GM19035 (cell line): ENCODE data around the gene SYT5.
A peak's percentile ranks its signal among the peaks of the same experiment; 100 is the strongest.
"Not testable (repeated sequence)": the region's sequence is repeated elsewhere in the genome, so short reads cannot be mapped to it uniquely, and the experiment has no call there.

ENCODE experiments used
- ATAC-seq: cut with Tn5 transposase; IDR thresholded peaks from one replicate; pipeline ENCODE4 v1.9.1; 2021; ENCODE audit not compliant: unreplicated experiment

The SYT5 gene

GRCh38 chr19:55172318-55172717, 7.8 kb downstream of the SYT5 start:
- not testable (repeated sequence) for ATAC-seq

DNA sequence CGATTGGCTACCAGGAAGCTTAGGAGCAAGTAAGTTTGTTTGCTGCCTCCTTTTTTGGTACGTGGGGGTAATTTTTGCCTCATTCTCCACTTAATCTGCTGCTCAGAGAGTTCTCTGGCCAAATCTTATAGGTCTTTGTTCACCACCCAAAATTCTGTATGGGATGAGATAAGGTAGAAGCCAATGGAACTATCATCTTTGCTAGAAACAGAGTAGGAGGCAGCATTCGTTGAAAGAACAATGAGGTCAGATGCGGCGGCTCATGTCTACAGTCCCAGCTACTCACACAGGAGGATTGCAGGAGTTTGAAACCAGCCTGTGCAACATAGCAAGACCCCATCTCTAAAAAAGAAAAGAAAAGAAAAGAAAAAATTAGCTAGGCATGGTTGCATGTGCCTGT, 8.6 kb downstream of the SYT5 start:
- ATAC-seq: no peak

- no peak for ATAC-seq
Measured at GRCh38 chr19:55169136-55169535, 11.0 kb downstream of the SYT5 start.

- ATAC-seq: peak; percentile 77
Measured at GRCh38 chr19:55166530-55167268, 13.4 kb downstream of the SYT5 start, which contains the start of gene DNAAF3. TSS of gene DNAAF3 (minus strand) at chr19:55166613. CDS start at chr19:55166413, 200 bp downstream.

- no peak for ATAC-seq
Measured at GRCh38 chr19:55165952-55166529, 14.0 kb downstream of the SYT5 start.

- no peak for ATAC-seq
Measured at GRCh38 chr19:55161571-55162322, 18.3 kb downstream of the SYT5 start.

- no peak for ATAC-seq
Measured at GRCh38 chr19:55160986-55161365, 19.1 kb downstream of the SYT5 start.

GRCh38 chr19:55160128-55160985, 19.7 kb downstream of the SYT5 start:
- ATAC-seq: no peak

GRCh38 chr19:55158848-55159749, 21.0 kb downstream of the SYT5 start:
- no peak for ATAC-seq

DNA sequence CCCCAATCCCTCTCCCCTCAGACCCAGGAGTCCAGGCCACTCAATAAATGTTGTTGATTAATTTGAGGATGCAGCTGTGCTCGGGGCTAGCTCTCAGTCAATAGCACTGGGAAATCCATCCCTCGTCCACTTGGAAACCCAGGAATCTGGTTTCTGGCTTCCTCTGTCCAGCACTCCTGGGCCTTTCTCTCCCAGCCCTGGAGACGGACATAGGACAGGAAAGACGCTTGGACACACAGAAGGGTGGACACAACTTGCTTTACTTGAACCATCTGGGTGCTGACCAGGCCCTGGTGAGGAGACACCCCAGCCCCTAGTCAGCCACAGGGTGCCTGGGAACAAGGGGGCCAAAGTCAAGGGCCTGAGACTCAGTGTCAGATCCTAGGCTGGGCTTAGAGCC, 21.7 kb downstream of the SYT5 start:
- no peak for ATAC-seq

- ATAC-seq: no peak
Measured at GRCh38 chr19:55157064-55157908, 22.8 kb downstream of the SYT5 start, which contains the start of gene TNNI3. TSS of gene TNNI3 (minus strand) at chr19:55157732. CDS start at chr19:55157589, 143 bp downstream.

DNA sequence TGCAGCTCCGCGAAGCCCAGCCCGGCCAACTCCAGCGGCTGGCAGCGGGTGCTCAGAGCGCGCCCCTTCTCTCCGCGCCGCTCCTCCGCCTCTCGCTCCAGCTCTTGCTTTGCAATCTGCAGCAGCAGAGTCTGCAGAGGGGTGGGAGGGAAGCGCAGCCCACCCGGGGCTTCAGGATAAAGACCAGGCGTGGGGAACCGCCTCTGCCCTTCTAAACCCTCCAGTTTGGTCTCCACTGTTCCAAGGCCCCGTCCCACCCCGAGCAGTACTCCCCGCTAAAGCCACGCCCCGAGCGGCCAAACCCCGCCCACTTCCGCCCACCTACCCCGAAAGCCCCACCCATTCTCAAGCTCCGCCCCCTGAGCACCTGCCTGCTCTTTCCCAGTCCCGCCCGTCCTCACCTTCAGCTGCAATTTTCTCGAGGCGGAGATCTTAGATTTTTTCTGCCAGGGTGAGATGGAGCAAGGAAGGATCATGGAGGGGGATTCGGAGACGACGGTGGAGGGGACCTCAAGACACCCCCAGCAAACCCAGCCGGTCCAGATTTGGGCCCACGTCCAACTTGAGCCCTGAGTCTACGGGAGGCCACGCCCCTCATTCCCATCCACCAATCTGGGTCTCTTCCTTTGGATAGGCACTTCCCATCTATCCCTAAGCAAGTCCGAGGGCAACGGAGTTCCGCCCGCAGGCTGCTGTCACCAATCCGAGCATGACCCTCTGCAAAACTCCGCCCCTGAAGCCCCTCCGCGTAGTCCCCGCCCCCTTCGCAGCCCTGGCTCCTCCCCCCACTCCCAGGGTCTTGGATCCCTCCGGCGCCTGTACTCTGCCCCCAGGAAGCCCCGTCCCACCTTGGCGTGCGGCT, 23.7 kb downstream of the SYT5 start:
- no peak for ATAC-seq

DNA sequence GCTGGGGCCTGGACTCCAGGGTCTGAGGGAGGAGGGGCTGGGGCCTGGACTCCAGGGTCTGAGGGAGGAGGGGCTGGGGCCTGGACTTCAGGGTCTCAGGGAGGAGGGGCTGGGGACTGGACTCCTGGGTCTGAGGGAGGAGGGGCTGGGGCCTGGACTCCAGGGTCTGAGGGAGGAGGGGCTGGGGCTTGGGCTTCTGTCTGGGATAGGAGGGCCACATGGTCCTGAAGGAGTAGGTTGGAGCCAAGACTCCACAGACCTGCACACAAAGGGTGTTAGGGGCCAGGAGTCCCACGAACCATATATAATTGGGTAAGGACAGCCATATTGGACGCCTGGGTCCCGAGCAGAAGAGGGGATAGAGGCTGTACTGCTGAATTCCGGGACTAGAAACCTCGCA, 24.3 kb downstream of the SYT5 start:
- ATAC-seq: not testable (repeated sequence)

- ATAC-seq: no peak
Measured at GRCh38 chr19:55153652-55154264, 26.3 kb downstream of the SYT5 start.

DNA sequence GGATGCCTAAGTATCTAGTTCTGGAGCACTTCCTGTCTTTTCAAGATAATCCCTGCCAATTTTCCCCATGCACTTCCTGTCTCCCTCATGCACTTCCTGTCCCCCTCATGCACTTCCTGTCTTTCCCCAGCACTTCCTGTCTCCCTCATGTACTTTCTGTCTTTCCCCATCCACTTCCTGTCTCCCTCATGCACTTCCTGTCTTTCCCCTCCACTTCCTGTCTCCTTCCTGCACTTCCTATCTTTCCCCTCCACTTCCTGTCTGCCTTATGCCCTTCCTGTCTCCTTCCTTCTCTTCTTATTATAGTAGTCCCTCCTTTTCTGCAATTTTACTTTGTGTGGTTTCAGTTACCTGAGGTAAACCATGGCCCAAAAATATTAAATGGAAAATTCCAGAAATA, 28.1 kb downstream of the SYT5 start:
- ATAC-seq: no peak

DNA sequence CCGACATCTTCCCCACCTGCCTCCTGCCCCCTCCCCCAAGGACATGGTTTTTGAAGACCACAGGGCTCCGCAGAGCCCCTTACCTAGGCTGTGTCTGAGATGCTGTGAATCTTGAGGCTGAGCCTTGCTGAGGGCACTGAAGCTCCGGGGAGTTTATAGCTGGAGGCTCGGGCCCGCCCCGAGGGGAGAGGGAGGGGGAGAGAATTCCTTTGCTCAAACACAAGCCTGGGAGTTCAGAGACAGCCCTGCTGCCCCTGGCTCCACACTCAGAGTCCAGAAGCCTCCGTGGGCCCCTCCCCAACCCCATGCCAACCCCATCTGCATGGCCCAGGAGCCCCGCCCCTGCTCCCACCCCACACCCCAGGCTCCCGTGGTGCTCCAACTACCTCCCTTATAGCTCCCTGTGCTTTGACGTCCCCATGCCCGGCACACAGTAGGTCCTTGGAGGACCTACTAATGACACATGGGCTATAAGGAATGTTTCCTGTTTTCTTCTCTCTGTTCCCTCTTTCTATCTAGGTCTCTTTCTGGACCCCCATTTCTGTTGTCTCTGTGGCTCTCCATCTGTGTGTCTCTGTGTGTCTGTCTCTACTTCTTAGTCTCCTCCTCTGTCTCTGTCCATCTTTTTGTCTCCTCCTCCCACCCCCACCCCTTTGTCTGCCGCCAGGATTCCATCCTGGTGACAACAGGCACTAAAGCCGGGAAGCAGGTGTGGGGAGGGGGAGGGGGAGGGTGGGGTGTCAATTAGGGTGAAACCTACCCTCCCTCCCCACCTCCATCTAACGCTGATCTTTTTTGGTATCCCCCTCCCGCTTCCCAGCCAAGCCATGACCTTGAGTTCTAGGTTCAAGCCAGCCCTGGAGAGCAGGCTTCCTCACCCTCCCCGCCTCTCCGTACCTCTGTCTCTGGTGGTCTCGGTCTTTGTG, 30.7 kb downstream of the SYT5 start, which contains the start of gene TNNT1:
Gene TNNT1, minus strand, starts transcription at position 129 of the 926 bp plus-strand sequence. CDS start 2,049 bp downstream, outside the sequence.
- no peak for ATAC-seq
